Femur (tissue), 1 donor: ENCODE results near the gene PHLDB1.
"Not testable (repeated sequence)": the region's sequence is repeated elsewhere in the genome, so short reads cannot be mapped to it uniquely, and the experiment has no call there.

Experiments
- DNase-seq: peaks from one replicate; pipeline ENCODE4 v3.0.0-alpha.2; 2017

Gene PHLDB1

DNA sequence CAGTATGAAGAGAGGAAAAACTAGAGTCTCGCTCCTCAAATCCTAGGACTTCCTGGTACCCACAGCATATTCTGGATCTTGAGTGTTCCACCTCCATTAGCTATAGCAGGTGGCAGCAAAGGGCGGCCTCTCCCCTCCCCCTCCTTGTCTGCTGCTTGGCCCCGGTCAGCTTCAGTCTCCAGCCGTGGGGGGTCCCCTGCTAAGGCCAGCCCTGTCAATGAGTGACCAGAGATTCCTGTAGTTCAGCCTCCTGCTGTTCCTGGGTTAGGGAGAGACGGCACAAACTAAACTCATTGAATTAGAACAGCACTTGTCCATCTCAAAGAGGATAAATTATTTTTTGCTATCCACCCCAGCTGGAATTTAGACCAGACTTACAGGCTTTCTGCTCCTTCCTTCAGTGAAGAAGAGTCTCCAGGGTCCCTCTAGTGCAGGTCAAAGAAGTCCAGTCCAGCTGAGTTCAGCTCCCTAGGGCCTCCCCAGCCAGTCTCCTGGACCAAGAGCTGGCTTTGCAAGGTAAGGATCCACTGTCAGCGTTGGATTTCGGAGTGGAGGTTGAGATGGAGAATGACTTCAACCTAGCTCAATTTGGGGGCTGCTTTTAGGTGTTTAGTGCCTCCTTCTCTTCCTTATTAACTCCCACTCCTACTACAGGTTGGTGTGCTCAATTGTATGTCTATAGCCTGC is 1.1 kb upstream of the PHLDB1 start:
- no peak for DNase-seq

DNA sequence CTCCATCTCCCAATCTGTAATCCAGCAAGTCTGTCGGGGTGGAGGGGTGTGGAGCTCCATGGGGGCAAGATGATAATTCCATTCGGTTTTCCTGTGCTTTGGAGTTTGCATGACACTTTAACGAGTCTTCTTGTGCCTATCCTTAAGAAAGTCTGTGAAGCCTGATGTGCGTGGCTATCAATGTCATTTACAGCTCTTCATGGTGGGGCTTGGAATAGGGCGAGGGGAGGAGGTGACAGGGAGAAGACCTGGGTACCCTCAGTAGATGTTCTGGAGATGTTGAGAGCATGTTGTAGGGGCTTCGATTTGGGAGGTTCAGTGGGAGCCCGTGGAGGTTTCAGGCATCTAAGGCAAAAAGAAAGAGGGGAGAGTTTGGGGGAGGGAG is 579 bp upstream of the PHLDB1 start:
- DNase-seq: no peak

DNA sequence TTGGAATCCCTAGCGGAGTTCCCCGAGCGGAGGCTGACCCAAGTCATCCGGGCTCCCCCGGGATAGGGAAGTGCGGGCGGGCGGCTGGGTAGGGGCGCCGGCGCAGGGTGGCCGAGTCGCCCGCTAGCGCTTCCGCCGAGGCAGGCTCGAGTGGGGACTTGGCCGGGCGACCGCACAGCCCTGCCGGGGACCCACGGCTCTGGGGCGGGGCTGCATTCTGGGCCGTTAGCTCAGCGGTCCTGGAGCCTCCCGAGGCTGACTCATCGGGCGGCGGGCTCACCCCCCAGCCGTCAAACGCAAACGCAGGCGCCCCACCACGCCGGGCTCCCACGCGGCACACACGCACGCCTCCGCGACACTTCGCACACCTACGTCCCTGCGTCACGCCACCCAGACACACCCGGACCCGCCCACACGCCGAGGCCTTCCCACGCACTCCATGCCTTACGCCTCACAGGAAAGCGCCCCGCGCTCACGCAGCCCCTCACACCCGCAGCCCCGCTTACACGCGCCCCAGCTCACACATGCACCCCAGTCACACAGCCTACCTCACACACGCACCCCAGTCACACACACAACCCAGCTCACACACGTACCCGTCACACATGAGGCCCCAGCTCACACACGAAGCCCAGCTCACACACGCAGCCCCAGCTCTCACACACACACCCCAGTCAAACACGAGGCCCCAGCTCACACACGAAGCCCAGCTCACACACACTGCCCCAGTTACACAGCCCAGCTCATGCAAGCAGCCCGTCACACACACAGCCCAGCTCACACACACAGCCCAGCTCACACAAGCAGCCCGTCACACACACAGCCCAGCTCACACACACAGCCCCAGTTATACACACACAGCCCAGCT is 1.2 kb downstream of the PHLDB1 start:
- DNase-seq: peak; percentile 79

DNA sequence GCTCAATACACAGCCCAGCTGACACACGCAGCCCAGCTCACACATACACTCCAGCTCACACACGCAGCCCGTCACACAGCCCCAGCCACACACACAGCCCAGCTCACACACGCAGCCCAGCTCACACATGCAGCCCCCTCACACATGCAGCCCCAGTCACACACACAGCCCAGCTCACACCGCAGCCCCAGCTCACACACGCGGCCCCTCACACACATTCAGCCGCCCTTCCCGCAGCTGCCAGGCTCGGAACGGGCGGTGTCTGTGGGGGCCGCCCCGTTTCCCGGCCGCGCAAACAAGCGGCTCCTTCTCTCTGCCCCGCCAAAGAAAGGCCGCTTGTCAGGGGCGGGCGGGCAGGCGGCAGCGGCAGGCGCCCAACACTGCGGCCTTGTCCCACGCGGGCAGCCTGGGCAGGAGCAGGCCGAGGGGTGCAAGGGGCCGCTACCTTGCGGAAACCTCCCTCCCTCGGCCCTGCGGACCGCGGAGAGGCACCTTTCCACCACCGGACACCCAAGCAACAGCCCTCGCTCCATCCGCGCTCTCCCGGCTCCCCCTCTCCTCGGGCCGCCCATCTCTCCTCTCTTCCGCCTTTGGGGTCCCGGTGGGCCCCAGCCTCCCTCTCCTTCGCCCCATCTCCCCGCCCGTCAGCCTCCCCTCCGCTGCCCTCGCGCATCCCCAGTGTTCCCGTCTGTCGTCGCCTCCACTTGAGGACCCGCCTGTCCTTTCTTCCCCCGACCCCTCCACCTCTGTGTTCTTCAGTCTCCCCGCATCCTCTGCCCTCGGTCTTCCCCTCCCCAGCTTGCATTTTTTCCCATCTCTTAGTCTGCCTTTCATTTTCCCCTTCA is 2.2 kb downstream of the PHLDB1 start:
- DNase-seq: peak; percentile 70

GRCh38 chr11:118610225-118610772 is 2.9 kb downstream of the PHLDB1 start:
- DNase-seq: peak; percentile 44

GRCh38 chr11:118610773-118611432 is 3.5 kb downstream of the PHLDB1 start:
- DNase-seq: peak; percentile 81

- DNase-seq: not testable (repeated sequence)
Measured at GRCh38 chr11:118611433-118611795, 4.0 kb downstream of the PHLDB1 start.

- DNase-seq: peak; percentile 84
Measured at GRCh38 chr11:118612378-118612777, 5.0 kb downstream of the PHLDB1 start.

DNA sequence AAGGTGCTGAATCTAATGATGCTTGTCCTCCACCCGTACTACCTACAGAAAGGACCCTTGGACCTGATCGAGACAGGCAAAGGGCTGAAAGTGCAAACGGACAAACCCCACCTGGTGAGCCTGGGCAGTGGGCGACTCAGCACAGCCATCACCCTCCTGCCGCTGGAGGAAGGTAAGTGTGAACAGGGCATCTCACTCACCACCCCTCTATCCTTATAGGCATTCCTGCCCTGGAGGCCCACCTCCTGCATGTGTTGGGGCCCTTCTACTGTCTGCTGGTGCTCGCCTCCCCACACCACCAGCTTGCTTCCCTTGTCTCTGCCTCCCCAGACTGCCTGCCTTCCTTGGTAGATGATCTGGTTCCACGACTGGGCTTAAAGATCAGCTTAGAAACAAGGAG is 7.1 kb downstream of the PHLDB1 start:
- DNase-seq: no peak

- DNase-seq: no peak
Measured at GRCh38 chr11:118615282-118615975, 8.0 kb downstream of the PHLDB1 start.

GRCh38 chr11:118615976-118616371 is 8.6 kb downstream of the PHLDB1 start:
- DNase-seq: no peak

DNA sequence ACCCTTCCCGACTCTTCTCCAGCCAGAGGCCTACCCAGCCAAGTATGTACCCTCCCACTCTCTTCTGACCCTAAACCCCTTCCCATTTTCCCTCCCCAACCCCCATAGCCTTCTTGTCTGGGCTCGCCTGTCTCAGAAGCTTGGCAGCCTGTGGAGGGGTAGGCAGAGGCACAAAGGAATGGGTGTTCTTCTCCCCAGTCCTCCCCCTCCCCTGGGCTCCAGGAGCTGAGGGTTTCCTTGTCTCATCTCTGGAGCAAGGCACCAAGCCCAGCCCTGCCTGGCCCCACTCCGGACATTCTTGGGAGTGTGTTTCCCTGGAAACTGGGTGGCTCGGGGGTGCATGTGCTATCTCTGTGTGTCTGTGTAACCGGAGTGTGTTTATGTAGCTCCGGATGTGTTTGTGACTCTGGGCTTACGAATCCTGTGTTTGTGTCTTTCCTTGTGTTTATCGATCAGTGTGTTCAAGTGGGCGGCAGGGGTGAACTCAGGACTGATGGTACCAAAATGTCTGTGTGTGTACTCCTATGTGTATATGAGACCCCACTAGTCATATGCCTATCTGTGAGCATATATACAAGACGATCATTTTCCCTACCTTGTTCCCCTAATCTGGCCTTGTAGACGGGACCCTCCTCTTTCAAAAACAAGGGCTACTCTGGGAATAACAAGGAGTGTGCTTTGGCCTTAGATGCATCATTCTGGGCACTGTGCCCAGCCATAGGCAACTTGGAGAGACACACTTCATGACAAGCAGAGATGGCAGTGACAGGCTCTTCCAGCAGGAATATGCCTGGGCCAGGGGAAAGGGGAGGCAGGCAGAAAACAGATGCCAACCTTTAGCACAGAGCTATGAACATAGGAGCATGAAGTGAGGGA is 10.9 kb downstream of the PHLDB1 start:
- peak; percentile 75 for DNase-seq

GRCh38 chr11:118618991-118619375 is 11.6 kb downstream of the PHLDB1 start:
- DNase-seq: peak; percentile 89

DNA sequence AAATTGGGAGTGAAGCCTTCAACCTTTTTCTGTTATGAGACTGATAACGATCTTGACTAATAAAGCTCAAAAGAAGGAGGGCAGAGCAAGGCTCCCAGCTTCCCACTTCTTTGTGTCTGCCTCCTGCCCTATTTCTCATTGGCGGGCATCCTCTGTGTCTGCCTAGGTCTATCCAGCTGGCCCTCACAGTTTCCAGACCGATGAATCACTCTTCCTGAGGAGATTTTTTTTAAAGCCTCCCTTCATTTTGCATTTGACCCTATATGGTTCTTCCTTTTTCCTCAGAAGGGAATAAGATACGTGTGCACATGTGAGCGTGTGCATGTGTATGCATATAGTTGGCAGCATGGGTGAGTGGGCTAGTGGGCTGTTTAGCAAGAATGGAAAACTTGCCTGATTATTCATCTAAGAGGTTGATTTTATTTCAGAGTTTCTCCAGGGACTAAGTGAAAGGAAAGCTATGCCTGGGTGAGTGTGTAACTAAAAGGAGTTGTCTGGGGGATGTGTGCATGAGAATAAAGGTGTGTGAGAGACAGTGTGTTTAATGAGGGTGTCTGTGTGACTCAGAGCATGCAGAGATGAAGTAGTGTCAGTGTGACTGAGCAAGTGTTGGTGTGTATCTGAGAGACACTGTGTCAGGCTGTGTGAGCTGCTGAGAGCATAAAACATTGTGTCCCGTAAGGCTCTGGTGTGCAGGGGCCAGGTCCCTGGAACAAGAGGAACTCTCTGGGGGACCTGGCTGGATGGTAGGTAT is 12.2 kb downstream of the PHLDB1 start:
- peak; percentile 87 for DNase-seq

GRCh38 chr11:118620529-118621070 is 13.2 kb downstream of the PHLDB1 start:
- DNase-seq: peak; percentile 30

GRCh38 chr11:118621071-118621783 is 13.8 kb downstream of the PHLDB1 start:
- peak; percentile 95 for DNase-seq

DNA sequence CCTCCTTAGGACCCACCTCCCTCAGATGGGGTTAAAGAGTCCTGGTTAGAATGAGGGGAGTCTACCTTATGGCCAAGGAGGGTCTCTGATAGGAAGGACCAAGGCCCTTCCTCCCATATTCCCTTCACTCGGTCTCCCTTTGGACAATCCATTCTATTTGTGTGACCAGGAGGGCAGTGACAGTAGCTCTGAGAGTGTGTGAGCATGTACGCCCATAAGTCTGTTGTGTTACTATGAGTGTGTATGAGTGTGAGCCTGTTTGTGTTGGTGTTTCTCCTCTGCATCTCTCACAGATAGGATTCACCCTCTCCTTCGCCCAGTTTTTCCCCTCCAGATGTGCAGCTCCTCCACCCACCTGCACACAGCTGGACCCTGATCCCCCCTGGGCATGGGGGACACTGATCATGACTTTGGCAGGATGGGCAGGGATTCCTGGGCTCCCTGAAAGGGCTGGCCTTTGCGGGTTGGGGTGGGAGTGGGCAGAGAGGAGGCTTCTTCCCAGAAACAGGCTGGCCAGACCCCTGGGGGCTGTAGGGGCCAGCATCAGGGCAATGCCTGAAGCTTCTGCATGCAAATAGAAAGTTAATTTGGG is 14.5 kb downstream of the PHLDB1 start:
- DNase-seq: no peak
